ENCODE data around the gene DNAJB6.
"Not testable (repeated sequence)": the region's sequence is repeated elsewhere in the genome, so short reads cannot be mapped to it uniquely, and the experiment has no call there.

The DNAJB6 gene

DNA sequence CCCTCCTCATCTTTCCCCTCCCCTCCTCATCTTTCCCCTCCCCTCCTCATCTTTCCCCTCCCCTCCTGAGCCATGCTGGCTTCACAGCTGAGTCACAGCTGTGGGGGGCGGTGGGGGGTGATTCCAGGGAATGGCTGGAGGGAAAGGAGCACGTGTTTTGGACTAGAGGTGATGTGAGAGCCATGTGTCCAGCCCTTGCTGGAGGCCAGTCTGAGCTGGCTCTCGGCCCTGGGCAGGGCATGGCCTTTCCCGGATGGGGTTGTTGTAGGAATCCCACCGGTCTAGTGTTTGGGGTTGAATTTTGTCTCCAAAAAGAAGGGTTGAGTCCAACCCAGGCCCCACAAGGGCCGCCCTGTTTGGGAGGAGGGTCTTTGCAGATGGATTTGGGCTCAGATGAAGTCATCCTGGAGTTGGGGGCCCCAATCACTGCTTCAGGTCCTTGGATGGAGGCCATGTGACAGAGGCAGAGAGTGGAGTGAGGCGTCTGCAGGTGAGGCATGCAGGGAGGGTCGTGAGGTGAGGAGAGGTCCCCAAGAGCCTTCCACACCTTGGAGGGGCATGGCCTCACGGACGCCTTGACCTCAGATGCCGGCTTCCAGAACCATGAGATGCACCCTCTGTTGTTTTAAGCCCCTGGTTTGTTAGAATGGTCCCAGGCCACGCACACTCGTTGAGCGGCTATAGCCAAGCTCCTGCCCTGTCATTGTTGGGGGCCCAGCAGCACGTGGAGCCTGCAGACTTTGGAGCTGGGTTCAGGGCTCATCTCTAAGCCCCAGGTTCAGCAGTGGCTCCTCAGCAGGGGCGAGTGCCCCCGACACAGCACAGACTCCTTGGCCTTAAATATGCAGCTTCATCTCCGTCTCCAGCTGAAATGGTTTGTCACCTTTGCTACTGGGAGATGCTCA is 101.6 kb downstream of the DNAJB6 start:
- no peak for DNase-seq (ENCODE audit: low read depth in 1 of 2, low spot score in 1 of 2)

DNA sequence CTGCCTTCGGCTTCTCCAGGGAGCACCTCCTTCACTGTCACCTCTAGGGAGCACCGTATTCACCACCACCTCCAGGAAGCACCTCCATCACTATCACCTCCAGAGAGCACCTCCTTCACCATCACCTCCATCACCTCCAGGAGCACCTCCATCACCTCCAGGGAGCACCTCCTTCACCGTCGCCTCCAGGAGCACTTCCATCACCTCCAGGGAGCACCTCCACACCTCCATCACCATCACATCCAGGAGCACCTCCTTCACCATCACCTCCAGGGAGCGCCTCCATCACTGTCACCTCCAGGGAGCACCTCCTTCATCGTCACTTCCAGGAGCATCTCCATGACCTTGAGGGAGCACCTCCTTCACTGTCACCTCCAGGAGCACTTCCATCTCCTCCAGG is 102.3 kb downstream of the DNAJB6 start:
- DNase-seq (ENCODE audit: low read depth in 1 of 2, low spot score in 1 of 2) = no peak

DNA sequence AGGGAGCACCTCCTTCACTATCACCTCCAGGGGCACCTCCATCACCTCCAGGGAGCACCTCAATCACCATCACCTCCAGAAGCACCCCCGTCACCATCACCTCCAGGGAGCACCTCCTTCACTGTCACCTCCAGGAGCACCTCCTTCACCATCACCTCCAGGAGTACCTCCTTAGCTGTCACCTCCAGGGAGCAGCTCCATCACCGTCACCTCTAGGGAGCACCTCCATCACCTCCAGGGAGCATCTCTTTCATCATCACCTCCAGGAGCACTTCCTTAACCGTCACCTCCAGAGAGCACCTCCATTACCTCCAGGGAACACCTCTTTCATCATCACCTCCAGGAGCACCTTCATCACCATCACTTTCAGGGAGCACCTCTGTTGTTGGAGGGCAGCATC is 103.0 kb downstream of the DNAJB6 start:
- DNase-seq (ENCODE audit: low read depth in 1 of 2, low spot score in 1 of 2) = no peak

DNA sequence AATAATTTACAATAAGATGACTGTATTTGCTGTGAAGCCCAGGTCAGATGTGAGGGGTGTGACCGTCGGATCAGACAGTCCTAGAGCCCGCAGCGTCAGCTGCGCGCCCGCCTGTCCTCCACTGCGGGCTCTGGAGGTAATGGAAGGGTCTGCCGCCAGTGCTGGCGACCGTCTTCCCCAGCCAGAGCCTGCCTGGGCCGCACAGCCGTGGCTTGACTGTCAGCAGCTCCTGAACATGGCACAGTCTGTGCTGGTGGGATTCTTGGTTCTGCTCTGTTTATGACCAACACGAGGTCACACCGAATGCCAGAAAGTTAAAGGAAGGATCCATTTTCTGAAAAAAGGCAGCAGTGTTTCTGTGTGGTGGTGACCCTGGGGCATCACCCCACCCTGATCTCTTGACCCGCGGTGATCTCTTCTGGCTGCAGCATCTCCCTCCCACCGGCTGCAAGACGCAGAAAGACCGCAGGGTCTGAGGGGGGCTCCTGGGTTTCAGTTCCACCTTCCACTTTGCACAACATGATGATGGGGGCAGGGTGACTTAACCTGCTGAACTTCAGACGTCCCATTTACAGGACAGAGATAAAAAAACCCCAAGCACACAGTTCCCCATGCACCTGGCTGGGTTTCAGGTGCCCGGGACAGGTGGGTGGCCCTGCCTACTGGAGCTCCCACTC is 103.7 kb downstream of the DNAJB6 start:
- DNase-seq (ENCODE audit: low read depth in 1 of 2, low spot score in 1 of 2) = no peak

DNA sequence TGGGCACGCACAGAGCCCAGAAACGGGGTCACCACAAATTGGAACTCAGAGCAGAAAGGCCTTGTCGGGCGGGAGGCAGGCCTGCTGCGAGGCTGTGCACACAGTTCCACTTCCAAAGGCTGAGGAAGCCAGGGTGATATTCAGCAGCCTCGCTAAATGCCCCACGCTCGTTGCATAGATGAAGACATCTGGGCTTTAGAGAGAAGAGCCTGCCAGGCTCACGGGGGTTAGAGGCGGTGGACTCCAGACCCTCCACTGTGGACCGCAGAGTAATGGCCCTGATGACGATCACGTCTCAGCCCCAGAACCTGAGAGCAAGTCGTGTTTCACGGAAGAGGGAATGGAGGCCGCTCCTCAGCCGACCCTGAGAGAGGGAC is 104.2 kb downstream of the DNAJB6 start:
- DNase-seq (ENCODE audit: low read depth in 1 of 2, low spot score in 1 of 2) = no peak

DNA sequence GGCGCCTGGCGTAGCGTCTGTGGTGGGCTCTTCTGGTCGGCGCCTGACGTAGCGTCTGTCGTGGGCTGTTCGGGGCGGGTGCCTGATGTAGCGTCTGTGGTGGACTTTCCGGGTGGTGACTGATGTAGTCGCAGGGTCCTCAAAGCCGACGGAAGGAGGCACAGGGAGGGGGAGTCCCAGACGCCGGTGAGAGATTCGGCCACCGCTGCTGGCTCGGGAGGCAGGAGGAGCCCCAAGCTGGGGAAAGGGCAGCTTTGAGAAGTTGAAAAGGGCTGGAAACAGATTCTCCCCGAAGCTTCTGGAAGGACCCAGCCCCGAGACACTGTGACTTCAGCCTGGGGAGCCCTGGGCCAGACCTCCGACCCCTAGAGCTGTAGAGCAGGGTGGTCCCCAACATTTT is 105.7 kb downstream of the DNAJB6 start:
- no peak for DNase-seq (ENCODE audit: low read depth in 1 of 2, low spot score in 1 of 2)

DNA sequence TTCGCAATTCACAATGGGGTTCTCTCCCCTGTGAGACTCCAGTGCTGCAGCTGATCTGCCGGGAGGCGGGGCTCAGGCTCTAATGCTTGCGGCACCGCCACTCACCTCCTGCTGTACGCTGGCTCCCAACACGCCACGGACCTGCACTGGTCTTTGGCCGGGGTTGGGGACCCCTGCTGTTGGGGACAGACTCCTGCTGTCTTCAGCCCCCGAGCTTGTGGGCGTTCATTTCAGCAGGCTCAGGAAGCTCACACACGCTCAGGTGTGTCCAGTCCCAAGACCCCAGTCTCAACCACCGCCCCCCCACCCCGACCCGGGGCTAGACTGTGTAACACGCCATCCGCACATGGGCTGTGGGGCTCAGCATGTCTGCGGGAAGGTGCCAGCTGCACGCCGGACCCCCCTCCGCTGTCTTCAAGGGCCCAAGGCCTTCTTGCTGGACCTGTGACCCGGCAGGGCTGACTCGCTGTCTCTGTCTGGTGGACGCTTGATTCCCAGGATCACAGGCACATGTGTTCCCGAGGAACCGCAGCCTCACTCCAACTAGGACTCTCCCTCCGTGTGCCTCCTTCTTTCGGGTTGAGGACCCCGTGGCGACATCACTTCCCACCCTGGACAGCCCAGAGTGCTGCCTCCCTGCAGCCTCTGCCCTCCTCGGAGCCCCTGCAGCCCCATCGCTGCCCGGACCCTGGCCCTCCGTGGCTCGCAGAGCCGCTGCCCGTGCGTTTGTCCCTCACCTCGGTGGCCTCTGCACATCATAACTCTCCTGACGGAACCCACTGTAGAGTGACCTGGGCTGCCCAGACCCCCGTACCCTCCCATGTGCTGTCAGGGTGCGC is 106.4 kb downstream of the DNAJB6 start:
- no peak for DNase-seq (ENCODE audit: low read depth in 1 of 2, low spot score in 1 of 2)

DNA sequence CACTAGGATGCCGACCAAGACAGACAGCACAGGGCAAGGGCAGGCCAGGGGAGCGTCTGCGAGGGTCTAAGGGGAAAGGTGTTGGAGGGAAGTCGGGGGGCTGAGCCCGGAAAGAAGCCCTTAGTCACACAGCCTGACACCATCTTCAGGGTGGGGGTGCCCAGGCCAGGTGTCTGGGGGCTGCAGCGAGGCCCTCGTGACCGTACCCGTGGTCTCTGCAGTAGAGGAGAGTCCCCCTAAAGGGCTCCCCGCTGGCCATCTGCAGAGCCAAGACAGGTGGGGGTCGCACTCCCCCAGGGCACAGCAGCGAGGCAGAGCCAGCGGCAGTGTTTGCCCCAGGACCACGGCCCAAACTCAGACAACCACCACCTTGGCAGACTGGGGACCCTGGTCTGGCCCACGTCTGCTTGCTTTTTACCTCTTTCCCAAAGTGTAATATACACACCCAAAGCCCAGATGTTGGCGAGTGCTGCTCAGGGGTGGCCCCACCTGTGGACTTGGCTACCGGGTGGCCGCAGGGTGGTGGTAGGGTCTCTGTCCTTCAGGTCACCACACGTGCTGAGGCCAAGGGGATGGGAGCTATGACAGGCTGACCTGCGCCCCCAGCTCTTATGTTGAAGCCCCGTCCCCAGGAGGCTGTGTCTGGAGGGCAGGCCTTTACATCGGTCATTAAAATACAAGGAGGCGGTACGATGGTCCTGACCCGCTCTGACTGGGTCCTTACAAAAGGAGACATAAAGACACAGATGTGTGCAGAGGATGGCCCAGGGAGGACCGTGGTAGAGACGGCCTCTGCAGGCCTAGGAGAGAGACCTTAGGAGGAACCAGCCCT is 107.4 kb downstream of the DNAJB6 start:
- no peak for DNase-seq (ENCODE audit: low read depth in 1 of 2, low spot score in 1 of 2)

DNA sequence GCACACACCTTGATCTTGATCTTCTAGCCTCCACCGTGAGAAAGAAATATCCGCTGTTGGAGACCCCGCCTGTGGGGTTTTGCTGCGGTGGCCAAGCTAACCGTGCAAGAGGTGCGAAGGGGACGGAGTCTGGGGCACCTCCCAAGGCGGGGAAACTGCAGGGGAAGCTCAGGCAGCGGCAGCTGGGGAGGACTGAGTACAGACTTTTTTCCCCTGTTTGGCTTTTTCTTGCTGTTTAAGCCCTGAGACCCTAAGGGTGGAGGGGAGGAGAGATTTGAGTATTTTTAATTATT is 108.0 kb downstream of the DNAJB6 start:
- no peak for DNase-seq (ENCODE audit: low read depth in 1 of 2, low spot score in 1 of 2)

DNA sequence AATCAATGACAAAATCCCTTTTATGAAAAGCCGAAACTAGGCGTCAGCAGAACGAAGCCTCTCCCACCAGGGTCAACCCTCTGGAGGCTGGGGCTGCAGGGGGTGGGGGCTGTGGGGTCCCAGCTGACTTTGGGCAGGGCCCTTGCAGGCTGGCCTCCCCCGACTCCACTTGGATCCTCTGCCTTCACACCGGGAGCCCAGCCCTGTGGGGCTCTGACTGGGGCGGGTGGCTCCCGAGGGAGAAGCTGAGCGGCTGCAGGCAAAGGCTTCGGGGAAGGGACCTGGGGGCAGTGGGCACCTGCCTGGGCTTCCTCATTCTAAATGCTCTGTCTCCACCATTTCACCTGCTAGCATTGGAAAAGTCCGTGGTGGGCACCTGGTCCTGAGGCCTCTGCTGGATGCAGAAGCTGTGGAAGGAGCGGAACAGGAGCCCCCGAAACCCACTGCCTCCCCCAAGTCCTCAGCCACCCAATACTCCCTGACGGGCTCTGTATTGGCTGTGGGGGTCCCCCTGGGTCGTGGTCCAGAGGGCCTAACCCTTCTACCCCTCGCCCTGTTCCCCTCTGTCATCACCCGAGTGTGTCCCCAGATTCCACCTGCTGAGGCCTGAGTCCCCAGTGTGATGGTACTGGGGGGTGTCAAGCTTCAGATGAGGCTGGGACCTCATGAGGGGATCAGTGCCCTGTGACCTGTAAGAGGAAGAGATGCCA is 108.6 kb downstream of the DNAJB6 start:
- DNase-seq (ENCODE audit: low read depth in 1 of 2, low spot score in 1 of 2) = no peak

DNA sequence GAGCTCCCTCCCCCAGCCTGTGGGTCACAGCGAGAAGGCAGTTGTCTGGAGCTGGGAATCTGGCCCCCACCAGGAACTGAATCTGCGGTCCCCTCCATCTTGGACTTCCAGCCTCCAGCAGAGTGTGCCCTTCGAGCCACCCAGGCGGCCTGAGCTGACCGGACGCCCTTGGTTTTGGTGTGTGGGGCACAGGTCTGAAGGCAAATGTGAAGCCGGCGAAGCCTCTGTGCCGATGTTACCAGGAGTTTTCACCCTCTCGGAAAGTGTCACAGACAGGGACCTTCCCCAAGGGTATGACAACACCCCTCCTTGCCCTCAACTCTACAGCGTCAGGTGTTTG is 109.1 kb downstream of the DNAJB6 start:
- no peak for DNase-seq (ENCODE audit: low read depth in 1 of 2, low spot score in 1 of 2)

DNA sequence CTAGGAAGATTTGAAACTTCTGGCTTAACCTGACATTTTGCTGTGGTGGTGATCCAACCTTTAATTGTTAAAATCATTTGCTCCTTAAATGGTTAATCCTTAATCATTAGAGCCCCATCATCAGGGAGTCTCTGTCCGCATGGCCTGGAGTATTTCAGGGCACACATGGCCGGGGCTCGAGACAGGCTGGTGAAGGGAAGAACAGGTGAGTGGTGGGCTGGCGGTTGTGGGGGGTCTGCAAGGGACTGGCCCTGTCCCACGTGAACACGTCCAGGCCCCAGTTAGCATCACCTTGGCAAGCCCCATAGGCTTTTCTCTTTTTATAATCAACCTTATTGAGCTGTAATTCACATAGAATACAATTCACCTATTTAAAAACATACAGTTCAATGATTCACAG is 109.5 kb downstream of the DNAJB6 start:
- DNase-seq (ENCODE audit: low read depth in 1 of 2, low spot score in 1 of 2) = no peak

DNA sequence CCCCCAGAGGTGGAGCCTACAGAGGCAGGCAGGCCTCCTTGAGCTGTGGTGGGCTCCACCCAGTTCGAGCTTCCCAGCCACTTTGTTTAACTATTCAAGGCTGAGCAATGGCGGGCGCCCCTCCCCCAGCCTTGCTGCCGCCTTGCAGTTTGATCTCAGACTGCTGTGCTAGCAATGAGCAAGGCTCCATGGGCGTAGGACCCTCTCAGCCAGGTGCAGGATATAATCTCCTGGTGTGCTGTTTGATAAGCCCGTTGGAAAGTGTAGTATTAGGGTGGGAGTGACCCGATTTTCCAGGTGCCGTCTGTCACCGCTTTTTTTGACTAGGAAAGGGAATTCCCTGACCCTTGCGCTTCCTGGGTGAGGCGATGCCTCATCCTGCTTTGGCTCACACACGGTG is 117.2 kb downstream of the DNAJB6 start:
- DNase-seq (ENCODE audit: low read depth in 1 of 2, low spot score in 1 of 2) = not testable (repeated sequence)

DNA sequence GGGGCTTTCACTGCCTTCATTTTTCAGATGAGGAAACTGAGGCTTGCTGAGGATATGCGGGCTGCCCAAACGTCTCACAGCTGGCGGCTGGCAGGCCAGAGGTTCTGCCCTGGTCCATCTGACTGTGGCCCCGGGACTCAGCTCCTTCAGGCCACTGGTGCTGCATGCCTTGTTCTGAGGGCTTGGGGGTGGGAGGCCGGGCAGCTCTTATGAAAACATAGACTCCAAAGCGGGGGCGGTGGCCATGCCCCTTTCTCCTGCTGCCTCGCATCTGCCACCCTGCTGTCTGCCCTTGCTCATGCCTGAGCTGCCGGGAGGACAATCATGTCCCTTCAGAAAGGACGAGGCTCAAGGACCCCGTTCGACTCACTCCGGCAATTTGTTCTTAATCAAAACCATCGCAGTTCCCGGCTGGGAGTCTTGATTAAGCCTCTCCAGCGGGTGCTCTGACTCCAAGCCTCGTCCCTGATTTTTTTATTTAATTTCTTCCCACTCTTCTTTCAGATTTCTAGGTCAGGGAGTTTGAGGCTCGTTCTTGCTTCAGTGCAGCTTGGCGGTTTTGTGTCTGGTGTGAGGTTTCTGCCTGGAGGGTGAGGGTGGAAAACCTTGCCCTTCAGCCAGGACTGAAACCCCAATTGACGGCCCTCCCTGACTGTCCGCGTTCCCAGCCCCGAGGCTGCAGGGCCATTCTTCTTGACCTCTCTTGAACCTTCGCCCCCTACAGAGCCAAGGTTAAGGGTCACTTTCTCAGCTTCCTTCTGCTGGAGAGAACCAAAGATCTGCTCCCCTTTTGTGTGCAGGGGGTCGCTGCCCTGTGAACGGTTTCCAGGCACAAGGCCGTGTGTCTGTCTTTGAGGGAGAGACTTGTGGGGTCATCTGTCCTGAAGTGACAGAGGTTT is 120.8 kb downstream of the DNAJB6 start:
- no peak for DNase-seq (ENCODE audit: low read depth in 1 of 2, low spot score in 1 of 2)

DNA sequence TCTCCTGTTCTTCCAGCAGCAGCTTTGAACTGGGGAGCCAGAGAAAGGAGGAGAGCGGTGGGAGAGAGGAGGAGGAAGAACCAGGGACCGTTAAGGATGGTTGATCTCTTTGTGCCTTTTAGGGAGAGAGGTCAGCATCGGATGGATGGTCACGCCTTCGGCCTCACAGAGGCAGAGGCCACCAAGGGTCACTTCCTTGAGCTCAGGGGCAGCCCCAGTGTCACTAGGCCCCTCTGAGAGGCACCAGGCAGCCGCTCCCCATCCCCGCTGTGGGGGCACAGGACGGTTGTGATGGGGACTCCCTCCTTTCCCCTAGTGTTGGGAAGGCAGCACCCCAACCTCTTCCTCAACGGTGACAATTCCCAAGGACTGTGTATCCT is 121.4 kb downstream of the DNAJB6 start:
- DNase-seq (ENCODE audit: low read depth in 1 of 2, low spot score in 1 of 2) = no peak

DNA sequence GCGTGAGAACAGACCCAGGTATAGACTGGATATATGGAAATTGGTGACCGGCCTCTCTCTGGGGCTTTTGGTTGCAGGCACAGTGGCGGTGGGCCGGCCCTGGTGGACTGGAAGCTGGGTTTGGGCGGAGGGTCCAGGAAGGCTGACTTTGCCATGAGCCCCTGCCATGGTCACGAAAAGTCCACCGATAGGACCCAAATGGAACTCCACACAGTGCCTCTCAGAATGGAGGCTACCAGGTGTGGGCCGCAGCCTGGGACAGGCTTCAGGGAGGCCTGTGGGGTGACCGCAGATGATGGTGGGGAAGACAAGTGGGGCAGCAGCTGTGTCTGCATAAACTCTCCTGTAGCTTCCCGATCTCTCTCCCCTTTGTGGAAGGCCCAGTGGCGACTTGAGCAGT is 123.2 kb downstream of the DNAJB6 start:
- no peak for DNase-seq (ENCODE audit: low read depth in 1 of 2, low spot score in 1 of 2)

DNA sequence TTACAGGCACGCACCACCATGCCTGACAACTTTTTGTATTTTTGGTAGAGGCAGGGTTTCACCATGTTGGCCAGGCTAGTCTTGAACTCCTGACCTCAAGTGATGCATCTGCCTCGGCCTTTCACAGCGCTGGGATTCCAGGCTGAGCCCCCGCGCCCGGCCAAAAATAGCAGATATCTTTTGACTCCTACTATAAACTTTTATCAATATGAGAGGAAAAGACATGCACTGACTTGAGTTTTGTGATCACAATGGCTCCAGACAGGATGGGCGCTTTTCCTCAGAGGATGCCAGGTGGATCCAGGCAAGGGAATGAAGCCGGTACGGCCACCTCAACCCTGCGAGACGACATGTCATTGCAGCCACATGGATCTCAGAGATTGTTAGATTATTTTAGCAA is 123.9 kb downstream of the DNAJB6 start:
- no peak for DNase-seq (ENCODE audit: low read depth in 1 of 2, low spot score in 1 of 2)

DNA sequence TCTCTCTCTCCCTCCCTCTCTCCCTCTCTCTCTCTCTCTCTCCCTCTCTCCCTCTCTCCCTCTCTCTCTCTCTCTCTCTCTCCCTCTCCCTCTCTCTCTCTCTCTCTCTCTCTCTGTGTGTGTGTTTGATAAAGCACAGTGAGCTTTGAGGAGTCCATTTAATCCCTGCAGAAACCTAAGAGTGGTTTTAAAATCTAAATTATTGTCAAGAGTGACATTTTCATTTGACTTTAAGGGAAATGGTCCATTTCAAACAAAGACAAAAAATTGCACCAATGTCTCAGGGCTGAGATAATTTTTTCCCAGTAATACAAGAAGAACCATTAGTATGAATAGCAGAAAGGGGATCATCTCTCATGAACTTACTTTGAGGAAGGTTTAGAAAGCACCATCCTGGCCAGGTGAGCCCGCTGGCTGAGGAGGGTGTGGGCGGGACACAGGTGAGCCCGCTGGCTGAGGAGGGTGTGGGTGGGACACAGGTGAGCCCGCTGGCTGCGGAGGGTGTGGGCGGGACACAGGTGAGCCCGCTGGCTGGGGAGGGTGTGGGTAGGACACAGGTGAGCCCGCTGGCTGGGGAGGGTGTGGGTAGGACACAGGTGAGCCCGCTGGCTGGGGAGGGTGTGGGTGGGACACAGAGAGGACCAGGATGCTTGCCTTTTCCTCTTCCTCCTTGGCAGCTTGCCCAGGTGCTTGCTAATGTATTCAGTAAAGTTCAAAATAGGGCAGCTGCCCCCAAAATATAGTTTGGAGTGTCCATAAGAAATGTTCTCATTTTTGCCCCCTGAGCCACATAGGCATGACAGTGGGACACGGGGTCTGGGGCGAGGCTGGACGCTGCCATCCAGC is 125.0 kb downstream of the DNAJB6 start:
- no peak for DNase-seq (ENCODE audit: low read depth in 1 of 2, low spot score in 1 of 2)

DNA sequence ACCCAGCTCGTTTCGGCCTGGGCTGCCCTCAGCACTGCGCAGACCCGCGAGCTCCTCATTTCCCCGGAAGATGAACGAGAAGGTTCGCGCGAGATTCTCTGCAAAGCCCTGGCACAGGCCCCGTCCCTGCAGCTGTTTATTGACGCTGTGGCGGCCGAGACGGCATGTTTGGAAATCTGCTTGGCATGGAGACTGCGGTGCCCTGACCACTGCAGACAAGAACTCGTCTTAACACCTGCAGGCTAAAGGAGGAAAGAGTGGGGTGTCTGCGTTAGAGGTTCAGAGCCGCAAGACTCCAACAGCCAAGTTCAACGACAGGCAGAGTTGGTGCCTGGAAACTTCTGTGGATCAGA is 125.6 kb downstream of the DNAJB6 start:
- DNase-seq (ENCODE audit: low read depth in 1 of 2, low spot score in 1 of 2) = no peak
